Lower leg skin (tissue), 3 donors: Measurements from ENCODE around the gene PTPN1.

Source experiments
- CTCF ChIP-seq, 3 donors: fragments of 450-650 bp; IDR thresholded peaks; one replicate each; pipeline ENCODE4 v1.5.1; 2016; ENCODE audit warnings: antibody characterized with exemption in 3 of 3, mild to moderate bottlenecking in 3 of 3, moderate library complexity in 2 of 3
- POLR2A ChIP-seq, 2 donors: fragments of 450-650 bp; IDR thresholded peaks; one replicate each; pipeline ENCODE4 v1.6.1; 2016 to 2017; ENCODE audit warnings: antibody characterized with exemption in 2 of 2, mild to moderate bottlenecking in 1 of 2, moderate library complexity in 1 of 2

GRCh38 chr20:50558483-50558925 is 48.3 kb downstream of the PTPN1 start:
- TF ChIP-seq CTCF (IDR thresholded peaks at IDR 0.05) (no peak), POLR2A (IDR thresholded peaks at IDR 0.05) (no peak)
